GM06990 (cell line): ENCODE results near the gene CR1L.
A peak's percentile ranks its signal among the peaks of the same experiment; 100 is the strongest.
"Not testable (repeated sequence)": the region's sequence is repeated elsewhere in the genome, so short reads cannot be mapped to it uniquely, and the experiment has no call there.

Experiments used
- DNase-seq: peaks from one replicate; pipeline ENCODE4 v3.0.0-alpha.2; 2011; ENCODE audit not compliant: insufficient read length; ENCODE audit errors: extremely low read depth
- H3K27me3 ChIP-seq: replicated peaks from 2 replicates; pipeline ENCODE4 v1.6.0; 2011; ENCODE audit warnings: low read length; ENCODE audit not compliant: control insufficient read depth, insufficient read depth
- H3K36me3 ChIP-seq: 2 replicates; pipeline ENCODE4 v1.5.1; 2011; ENCODE audit warnings: low read length; ENCODE audit not compliant: control insufficient read depth, insufficient read depth
- H3K4me3 ChIP-seq: replicated peaks from 2 replicates; pipeline ENCODE4 v1.5.1; 2011; ENCODE audit warnings: low read depth, mild to moderate bottlenecking, control low read depth, low read length
- TF ChIP-seq, protein P1 (sequence below): IDR thresholded peaks from 2 replicates; pipeline ENCODE4 v1.5.1; 2011; ENCODE audit warnings: low read length, control low read depth, mild to moderate bottlenecking, inconsistent platforms; ENCODE audit not compliant: insufficient read depth, poor library complexity, severe bottlenecking

The CR1L gene

DNA sequence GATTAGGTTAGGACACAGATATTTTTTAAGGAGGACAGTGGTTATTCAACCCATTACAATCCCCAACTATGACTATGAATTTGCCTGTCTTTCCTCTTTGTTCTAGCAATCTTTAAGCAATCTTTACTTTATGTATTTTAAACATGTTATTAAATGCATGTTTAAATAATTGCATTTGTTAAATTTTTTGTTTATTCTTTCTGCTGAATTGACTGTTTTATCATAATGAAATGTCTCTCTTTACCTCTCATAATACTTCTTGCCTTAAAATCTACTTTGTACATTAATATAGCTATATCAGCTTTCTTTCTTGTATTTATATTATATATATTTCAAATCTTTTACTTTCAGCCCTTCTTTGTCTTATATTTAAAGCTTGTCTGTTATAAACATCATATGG lies 46.1 kb downstream of the CR1L start:
- H3K36me3 ChIP-seq: no peaks in the 10 kb centered on the region
- TF ChIP-seq, protein P1, sequence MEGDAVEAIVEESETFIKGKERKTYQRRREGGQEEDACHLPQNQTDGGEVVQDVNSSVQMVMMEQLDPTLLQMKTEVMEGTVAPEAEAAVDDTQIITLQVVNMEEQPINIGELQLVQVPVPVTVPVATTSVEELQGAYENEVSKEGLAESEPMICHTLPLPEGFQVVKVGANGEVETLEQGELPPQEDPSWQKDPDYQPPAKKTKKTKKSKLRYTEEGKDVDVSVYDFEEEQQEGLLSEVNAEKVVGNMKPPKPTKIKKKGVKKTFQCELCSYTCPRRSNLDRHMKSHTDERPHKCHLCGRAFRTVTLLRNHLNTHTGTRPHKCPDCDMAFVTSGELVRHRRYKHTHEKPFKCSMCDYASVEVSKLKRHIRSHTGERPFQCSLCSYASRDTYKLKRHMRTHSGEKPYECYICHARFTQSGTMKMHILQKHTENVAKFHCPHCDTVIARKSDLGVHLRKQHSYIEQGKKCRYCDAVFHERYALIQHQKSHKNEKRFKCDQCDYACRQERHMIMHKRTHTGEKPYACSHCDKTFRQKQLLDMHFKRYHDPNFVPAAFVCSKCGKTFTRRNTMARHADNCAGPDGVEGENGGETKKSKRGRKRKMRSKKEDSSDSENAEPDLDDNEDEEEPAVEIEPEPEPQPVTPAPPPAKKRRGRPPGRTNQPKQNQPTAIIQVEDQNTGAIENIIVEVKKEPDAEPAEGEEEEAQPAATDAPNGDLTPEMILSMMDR: no peak
- no peak overlapping the region for H3K4me3 ChIP-seq
- DNase-seq: no peak
- no peaks in the 10 kb centered on the region for H3K27me3 ChIP-seq

DNA sequence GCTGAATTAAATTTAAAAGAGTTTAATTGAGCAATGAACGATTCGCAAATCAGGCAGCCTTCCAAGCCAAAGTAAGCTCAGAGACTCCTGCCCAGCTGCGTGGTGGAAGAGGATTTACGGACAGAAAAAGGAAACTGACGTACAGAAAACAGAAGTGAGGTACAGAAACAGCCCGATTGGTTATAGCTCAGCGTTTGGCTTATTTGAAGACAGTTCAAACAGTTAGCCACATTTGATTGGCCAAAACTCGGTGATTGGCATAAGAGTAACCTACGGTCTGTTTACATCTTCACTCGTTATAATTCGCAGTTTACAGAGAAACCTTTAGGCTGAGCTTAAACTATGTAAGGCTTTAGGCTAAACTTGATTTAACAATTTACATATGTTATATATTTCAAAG lies 46.9 kb downstream of the CR1L start:
- Histone ChIP-seq H3K27me3 (no peaks in the 10 kb centered on the region), H3K36me3 (no peaks in the 10 kb centered on the region), H3K4me3 (no peak overlapping the region)
- TF ChIP-seq, protein P1: no peak
- no peak for DNase-seq

DNA sequence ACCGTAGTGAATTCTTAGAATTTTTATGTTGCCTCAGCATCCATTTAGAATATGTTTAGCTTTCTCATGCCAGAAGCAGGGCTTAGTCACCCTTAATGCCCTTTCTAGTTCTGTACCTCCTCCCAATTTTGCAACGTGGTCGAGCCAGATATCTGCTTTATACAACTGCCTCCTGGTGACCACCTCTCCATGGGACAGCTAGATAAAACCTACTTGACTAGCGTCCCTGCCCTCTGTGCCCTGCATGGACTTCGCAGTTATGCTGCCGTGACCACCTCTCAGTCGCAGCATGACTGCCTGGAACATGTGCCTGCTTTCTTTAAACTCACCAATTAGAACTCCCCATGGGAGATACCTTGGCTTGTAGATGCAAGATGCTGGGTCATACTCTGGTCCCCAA lies 47.4 kb downstream of the CR1L start:
- not testable (repeated sequence) for H3K4me3 ChIP-seq, DNase-seq, H3K27me3 ChIP-seq, H3K36me3 ChIP-seq

DNA sequence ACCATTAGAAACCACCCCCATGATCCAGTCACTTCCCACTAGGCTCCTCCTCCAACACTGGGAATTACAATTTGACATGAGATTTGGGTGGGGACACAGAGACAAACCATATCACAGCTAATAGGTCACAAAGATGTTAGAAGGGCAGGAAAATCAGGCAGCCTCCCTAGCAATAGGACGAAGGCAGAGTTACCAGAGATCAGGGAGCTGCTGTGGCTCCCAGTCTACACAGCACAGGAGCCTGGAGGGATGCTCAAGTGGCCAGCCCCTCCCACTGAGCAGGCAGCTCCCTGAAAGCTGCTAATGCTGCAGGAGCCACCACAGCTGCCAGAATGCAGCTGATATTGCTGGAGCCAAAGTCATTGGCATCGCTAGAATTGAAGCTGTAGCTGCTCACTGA lies 51.0 kb downstream of the CR1L start:
- H3K4me3 ChIP-seq: no peak overlapping the region
- no peaks in the 10 kb centered on the region for H3K36me3 ChIP-seq
- TF ChIP-seq, protein P1: no peak

DNA sequence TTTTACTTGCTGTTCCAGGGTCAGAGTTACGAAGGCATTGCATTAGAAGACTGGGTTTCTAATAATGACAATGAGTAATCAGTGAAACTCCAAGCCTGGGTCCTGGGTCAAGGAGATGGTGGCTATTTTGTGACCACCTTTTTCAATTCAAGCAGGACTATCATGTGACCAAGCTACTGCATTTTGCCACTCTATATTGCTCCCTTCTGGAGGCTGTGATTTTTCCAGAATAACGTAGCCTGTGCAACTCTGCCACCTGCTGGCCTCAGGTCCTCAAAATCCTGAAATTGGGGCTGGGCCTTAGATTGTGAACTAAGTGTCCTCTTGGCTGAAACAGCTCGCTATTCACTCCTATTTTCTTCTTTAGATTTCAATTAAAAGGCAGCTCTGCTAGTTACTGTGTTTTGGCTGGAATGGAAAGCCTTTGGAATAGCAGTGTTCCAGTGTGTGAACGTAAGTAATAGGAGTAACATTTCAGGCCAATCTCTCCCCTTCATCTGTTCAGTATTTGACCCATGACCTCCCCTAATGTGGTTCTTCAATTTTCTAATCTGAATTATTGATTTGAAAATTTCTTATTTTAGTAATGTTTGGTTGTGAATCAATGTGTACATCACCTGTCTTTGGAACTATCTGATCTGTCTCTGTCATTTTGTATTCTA lies 54.0 kb downstream of the CR1L start:
- TF ChIP-seq, protein P1: peak; percentile 60

More for the DNA sequence above, 51.0 kb downstream of the CR1L start:
- no peaks in the 10 kb centered on the region for H3K27me3 ChIP-seq
- DNase-seq: no peak

DNA sequence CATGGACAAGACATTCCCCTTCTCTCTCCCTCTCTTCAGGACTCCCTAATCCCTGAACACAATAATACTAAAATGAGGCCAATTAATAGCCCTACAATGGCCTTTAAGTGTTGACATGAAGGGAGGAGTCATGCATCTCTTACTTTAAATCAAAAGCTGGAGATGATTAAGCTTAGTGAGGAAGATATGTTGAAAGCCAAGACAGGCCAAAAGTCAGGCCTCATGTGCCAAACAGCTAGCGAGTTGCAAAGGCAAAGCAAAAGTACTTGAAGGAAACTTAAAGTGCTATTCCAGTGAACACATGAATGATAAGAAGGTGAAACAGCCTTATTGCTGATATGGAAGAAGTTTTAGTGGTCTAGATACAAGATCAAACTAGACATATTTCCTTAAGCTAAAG lies 57.4 kb downstream of the CR1L start:
- TF ChIP-seq, protein P1: no peak
- DNase-seq: no peak

More for the DNA sequence above, 54.0 kb downstream of the CR1L start:
- DNase-seq: no peak
- no peaks in the 10 kb centered on the region for H3K36me3 ChIP-seq
- H3K27me3 ChIP-seq: no peaks in the 10 kb centered on the region
- H3K4me3 ChIP-seq: no peak overlapping the region

More for the DNA sequence above, 57.4 kb downstream of the CR1L start:
- H3K36me3 ChIP-seq: no peaks in the 10 kb centered on the region
- no peak overlapping the region for H3K4me3 ChIP-seq
- H3K27me3 ChIP-seq: no peaks in the 10 kb centered on the region
